Left lung (tissue), 10 donors: ENCODE results near the gene CNTN4. TPM values are rescaled to one million over a fixed set of nuclear protein-coding genes. Genes with fewer than 3 reads are reported as not detected.
A peak's percentile ranks its signal among the peaks of the same experiment; 100 is the strongest.

Experiments
- ATAC-seq: fragments of 200-7000 bp; cut with Tn5 transposase; one replicate; pipeline ENCODE4 v1.9.1; 2020; ENCODE audit warnings: moderate library complexity
- DNase-seq, 4 donors: peaks; one replicate each; pipeline ENCODE4 v3.0.0-alpha.2; 2013 to 2020
- H3K27ac ChIP-seq, 2 donors: fragments of 200-600 bp; sonication (generic) in 1 of 2; one replicate each; pipeline versions ENCODE4 v1.5.0 to v1.8.0; 2020 to 2021
- H3K27me3 ChIP-seq, 2 donors: fragments of 200-600 bp; sonication (generic) in 1 of 2; one replicate each; pipeline versions ENCODE4 v1.5.0 to v1.8.0; 2020 to 2021
- H3K36me3 ChIP-seq, 2 donors: fragments of 200-600 bp; sonication (generic) in 1 of 2; one replicate each; pipeline versions ENCODE4 v1.5.0 to v1.8.0; 2020 to 2021
- H3K4me1 ChIP-seq, 2 donors: fragments of 200-600 bp; one replicate each; pipeline ENCODE4 v1.8.0; 2021
- H3K4me3 ChIP-seq, 2 donors: fragments of 200-600 bp; sonication (generic) in 1 of 2; one replicate each; pipeline versions ENCODE4 v1.5.0 to v1.8.0; 2020 to 2021; ENCODE audit warnings: mild to moderate bottlenecking in 1 of 2
- H3K9me3 ChIP-seq, 2 donors: fragments of 200-600 bp; sonication (generic) in 1 of 2; one replicate each; pipeline versions ENCODE4 v1.5.0 to v1.8.0; 2020 to 2021
- intact Hi-C, 2 donors: fragments of 100-400 bp; cut with DNase I; formaldehyde crosslinking; loops; one replicate each; pipeline versions ENCODE4 v1.11.2 to v1.14.2; 2022
- polyA plus RNA-seq, 6 donors: library from polyadenylated mRNA; unstranded; fragments of 120-200 nt; gene quantifications; one replicate each; pipeline ENCODE4 v1.2.1, GENCODE V29; 2013; ENCODE audit not compliant: insufficient read length in 6 of 6
- total RNA-seq, 2 donors: library from RNA; stranded (reverse); fragmentation: NEBNext Ultra II Directional; extraction: Animal tissue kit (Norgen Biotek cat#: 25700); gene quantifications; one replicate each; pipeline ENCODE4 v1.2.1, GENCODE V29; 2021
- TF ChIP-seq, protein P1 (sequence below), 2 donors: fragments of 200-600 bp; sonication (generic) in 1 of 2; IDR thresholded peaks; one replicate each; pipeline versions ENCODE4 v1.5.0 to v1.8.0; 2021; ENCODE audit warnings: antibody characterized with exemption in 2 of 2
- donor health status: DM: no; HTN: yes; CAD: no.
- donor health status: DM: no; HTN: no; CAD: no.

Gene CNTN4
- total and polyA plus RNA-seq, 8 donors, result 5.9 to 10.4 (median 8.2) TPM

DNA sequence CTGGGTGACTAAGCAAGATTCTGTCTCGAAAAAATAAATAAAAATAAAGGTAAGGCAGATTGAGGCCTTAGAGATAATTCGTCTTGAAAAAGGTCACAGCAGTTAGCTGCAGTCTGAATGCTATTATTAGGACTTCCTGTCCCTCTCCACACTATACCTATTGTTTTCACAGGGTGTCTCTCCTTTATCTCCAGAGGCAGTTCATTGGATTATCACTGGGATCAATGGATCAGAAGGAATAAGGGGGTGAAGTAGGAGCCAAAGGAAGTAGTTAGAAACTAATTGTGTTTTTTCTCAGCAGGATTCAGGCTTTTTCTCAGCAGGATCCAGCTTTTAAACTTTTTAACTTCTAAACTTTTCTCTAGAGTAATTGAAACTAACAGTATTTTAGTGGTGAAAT is 684.6 kb downstream of the CNTN4 start:
- no peak for DNase-seq
- TF ChIP-seq, protein P1, sequence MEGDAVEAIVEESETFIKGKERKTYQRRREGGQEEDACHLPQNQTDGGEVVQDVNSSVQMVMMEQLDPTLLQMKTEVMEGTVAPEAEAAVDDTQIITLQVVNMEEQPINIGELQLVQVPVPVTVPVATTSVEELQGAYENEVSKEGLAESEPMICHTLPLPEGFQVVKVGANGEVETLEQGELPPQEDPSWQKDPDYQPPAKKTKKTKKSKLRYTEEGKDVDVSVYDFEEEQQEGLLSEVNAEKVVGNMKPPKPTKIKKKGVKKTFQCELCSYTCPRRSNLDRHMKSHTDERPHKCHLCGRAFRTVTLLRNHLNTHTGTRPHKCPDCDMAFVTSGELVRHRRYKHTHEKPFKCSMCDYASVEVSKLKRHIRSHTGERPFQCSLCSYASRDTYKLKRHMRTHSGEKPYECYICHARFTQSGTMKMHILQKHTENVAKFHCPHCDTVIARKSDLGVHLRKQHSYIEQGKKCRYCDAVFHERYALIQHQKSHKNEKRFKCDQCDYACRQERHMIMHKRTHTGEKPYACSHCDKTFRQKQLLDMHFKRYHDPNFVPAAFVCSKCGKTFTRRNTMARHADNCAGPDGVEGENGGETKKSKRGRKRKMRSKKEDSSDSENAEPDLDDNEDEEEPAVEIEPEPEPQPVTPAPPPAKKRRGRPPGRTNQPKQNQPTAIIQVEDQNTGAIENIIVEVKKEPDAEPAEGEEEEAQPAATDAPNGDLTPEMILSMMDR (IDR thresholded peaks at IDR 0.05), result no peak
- Histone ChIP-seq H3K36me3 (no peaks in the 10 kb centered on the region), H3K27ac (no peak overlapping the region), H3K9me3 (no peaks in the 10 kb centered on the region), H3K4me3 (no peak overlapping the region), H3K4me1 (no peaks in the 10 kb centered on the region), H3K27me3 (no peaks in the 10 kb centered on the region)
- intact Hi-C loops, result no loop called here
- no peak for ATAC-seq

DNA sequence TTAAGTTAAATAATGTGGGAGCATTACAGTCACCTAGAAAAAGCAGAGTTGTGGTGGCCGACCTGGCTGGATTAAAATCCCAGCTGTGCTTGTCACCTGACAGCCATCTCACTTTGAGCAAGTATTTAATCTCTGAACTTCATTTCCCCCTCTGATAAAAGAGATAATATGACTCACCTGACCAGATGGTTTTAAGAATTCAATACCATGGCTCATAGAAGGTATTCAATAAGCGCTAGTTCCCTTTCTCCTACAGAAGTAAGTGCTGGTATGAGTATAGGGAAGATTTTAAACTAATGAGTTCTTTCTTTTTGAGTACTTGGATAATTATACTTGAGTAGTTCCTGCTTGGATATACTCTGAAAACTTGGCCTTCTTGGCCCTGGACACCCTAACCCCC is 686.0 kb downstream of the CNTN4 start:
- no peaks in the 10 kb centered on the region for H3K27me3 ChIP-seq
- intact Hi-C loops, result no loop called here

DNA sequence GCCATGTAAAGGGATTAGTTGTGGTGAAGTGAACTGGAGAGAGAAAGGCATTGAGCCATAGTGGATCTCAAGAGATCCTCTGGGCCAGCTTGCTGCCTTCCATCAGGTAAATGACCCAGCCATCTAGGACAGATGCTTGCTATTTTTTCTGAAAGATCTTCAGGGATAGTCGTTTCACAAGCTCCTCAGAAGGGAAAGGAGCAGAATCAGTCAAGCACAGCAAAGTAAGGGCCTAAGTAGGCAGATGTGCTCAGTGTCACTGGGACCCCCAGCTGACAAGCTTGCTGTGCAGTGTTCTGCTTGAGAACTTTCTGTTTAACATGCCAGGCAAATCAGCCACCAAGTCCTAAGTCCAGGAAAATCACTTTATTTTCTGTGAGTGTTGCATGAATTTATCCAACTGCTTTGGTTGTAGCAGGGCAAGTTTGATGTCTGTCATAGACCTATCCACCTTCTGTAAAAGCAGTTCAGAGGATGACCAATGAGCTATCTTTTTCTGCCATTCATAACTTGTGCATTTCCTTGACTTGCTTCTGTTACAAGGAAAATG is 691.7 kb downstream of the CNTN4 start:
- TF ChIP-seq, protein P1 (IDR thresholded peaks at IDR 0.05), result no peak
- ATAC-seq (no peak), DNase-seq (peak in 1 of 4 donors; percentile 26)
- Histone ChIP-seq H3K27ac (no peak overlapping the region), H3K27me3 (no peaks in the 10 kb centered on the region), H3K4me3 (no peak overlapping the region), H3K4me1 (no peaks in the 10 kb centered on the region), H3K36me3 (no peaks in the 10 kb centered on the region), H3K9me3 (no peaks in the 10 kb centered on the region)
- intact Hi-C loops, result no loop called here

More for the DNA sequence above, 686.0 kb downstream of the CNTN4 start:
- TF ChIP-seq, protein P1 (IDR thresholded peaks at IDR 0.05), result no peak
- no peak overlapping the region for H3K27ac ChIP-seq
- DNase-seq (no peak), ATAC-seq (no peak)
- H3K4me1 ChIP-seq, result no peaks in the 10 kb centered on the region
- no peaks in the 10 kb centered on the region for H3K9me3 ChIP-seq
- no peaks in the 10 kb centered on the region for H3K36me3 ChIP-seq
- no peak overlapping the region for H3K4me3 ChIP-seq

DNA sequence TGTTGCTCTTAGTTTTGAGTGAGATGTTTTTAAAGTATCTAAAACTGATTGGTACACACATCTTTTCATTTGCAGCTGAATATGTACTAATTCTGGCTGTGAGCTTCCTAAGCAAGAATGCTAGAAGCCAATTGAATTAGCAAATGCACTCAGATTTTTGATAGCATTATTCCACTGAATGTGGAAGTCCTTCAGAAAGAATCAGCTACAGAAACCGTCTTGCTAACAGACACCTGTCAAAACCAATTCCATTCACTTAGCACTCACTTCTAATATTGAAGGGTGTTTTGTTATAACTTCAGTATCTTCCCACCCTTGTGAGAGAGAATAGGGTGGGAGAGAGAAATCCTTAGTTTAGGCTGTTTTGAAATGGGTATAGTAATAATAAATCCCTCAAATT is 693.8 kb downstream of the CNTN4 start:
- intact Hi-C loops, result no loop called here
- TF ChIP-seq, protein P1 (IDR thresholded peaks at IDR 0.05), result no peak
- Histone ChIP-seq H3K4me1 (no peaks in the 10 kb centered on the region), H3K9me3 (no peaks in the 10 kb centered on the region), H3K27ac (no peak overlapping the region), H3K4me3 (no peak overlapping the region), H3K36me3 (no peaks in the 10 kb centered on the region), H3K27me3 (no peaks in the 10 kb centered on the region)
- ATAC-seq (no peak), DNase-seq (no peak)

DNA sequence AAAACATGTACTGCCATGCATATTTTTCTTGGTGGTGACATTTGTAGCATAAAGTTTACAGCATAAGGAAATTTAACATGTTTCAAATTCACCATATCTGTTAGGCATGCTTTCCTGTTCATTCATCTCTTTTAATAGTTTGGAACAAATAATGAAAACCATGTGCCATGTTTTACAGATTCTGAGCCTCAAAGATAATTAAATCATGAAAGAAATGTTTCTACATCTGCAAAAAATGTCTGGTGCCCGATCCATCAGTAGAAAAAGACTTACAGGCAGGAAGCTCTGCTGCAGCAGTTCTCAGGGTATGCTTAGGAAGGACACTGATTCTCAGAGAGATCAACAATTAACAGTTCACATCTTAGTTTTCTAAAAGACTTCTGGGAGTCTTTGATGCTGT is 695.3 kb downstream of the CNTN4 start:
- no peak for ATAC-seq
- Histone ChIP-seq H3K27ac (no peak overlapping the region), H3K36me3 (no peaks in the 10 kb centered on the region), H3K9me3 (no peaks in the 10 kb centered on the region), H3K4me1 (no peaks in the 10 kb centered on the region), H3K4me3 (no peak overlapping the region), H3K27me3 (no peaks in the 10 kb centered on the region)
- intact Hi-C loops, result no loop called here
- no peak for DNase-seq
- TF ChIP-seq, protein P1 (IDR thresholded peaks at IDR 0.05), result no peak
